Fibroblast of gingiva (primary cell): ENCODE data around the gene C8G.

Experiments
- DNase-seq: peaks from one replicate; pipeline ENCODE4 v3.0.0-alpha.2; 2011; ENCODE audit warnings: low read depth

The C8G gene

GRCh38 chr9:136944519-136945332, at the start of gene C8G, which contains the start of gene FBXW5:
C8G (plus strand) TSS chr9:136945243; CDS start chr9:136945321, 78 bp downstream.
FBXW5 (minus strand) TSS chr9:136944738; CDS start chr9:136944083, 655 bp downstream.
- DNase-seq = peak; percentile 92

- no peak for DNase-seq
Measured at GRCh38 chr9:136896027-136896426, 49.0 kb upstream of the C8G start.

GRCh38 chr9:136898483-136899100, 46.5 kb upstream of the C8G start:
- DNase-seq = no peak

GRCh38 chr9:136899196-136899595, 45.8 kb upstream of the C8G start:
- no peak for DNase-seq

GRCh38 chr9:136900556-136900955, 44.5 kb upstream of the C8G start:
- DNase-seq = no peak

- DNase-seq = no peak
Measured at GRCh38 chr9:136900988-136901515, 44.0 kb upstream of the C8G start.

- DNase-seq = no peak
Measured at GRCh38 chr9:136901516-136902258, 43.4 kb upstream of the C8G start.

- peak; percentile 60 for DNase-seq
Measured at GRCh38 chr9:136902259-136902821, 42.7 kb upstream of the C8G start.

- no peak for DNase-seq
Measured at GRCh38 chr9:136903041-136903554, 41.9 kb upstream of the C8G start.

GRCh38 chr9:136906266-136906665, 38.8 kb upstream of the C8G start:
- DNase-seq = no peak

- no peak for DNase-seq
Measured at GRCh38 chr9:136907011-136907914, 37.8 kb upstream of the C8G start.

- DNase-seq = no peak
Measured at GRCh38 chr9:136910197-136910900, 34.7 kb upstream of the C8G start.

- no peak for DNase-seq
Measured at GRCh38 chr9:136910901-136911245, 34.2 kb upstream of the C8G start.

- no peak for DNase-seq
Measured at GRCh38 chr9:136913701-136914438, 31.2 kb upstream of the C8G start.

- no peak for DNase-seq
Measured at GRCh38 chr9:136915632-136916329, 29.3 kb upstream of the C8G start.

GRCh38 chr9:136916330-136917184, 28.5 kb upstream of the C8G start:
- no peak for DNase-seq

- no peak for DNase-seq
Measured at GRCh38 chr9:136917902-136918301, 27.1 kb upstream of the C8G start.

GRCh38 chr9:136920069-136920468, 25.0 kb upstream of the C8G start:
- no peak for DNase-seq
